D721Med (cell line): Measurements from ENCODE around the gene ELFN2.
"Not testable (repeated sequence)": the region's sequence is repeated elsewhere in the genome, so short reads cannot be mapped to it uniquely, and the experiment has no call there.

Experiments
- DNase-seq: peaks from one replicate; pipeline ENCODE4 v3.0.0; 2011; ENCODE audit warnings: low spot score; ENCODE audit not compliant: insufficient read length
- FAIRE-seq: peaks from 2 replicates; lab custom pipeline; 2011; peaks lifted over from hg19 to GRCh38; lab: Jason Lieb, UNC
- TF ChIP-seq, protein P1 (sequence below): IDR thresholded peaks from 2 replicates; pipeline ENCODE4 v1.5.1; 2012; ENCODE audit warnings: mild to moderate bottlenecking, control low read depth; ENCODE audit not compliant: insufficient read depth; ENCODE audit errors: missing control alignments

The ELFN2 gene

DNA sequence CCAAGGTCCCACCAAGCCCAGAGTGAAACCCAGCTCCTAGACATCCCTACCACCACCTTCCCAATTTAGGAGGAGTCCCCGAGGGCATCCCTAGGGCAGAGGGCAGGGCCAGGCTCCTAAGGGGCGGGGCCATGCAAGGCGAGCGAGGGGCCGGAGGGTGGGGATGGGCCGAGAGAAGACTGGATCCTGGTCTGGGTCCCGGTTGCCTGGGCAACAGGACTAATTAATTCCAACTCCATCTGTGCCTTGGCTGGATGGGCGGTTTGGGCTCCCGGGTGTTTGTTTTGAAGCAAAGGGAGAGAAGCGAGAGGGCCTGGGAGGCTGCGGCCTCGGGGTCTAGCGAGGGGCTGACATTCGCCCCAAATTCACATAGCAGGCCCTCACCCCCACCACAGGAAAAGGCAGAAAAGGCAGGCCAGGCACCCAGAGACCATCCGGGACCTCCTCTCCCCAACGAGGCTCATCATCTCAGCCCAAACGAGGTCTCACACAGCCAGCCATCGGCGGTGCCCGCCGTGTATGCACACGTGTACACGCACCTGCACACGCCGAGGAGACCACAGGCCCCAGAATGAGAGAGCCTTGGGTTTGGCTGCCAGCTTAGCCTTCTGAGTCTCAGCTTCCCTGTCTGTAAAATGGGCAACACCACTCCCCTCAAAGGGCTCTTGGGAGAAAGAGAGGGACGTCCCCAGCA is 23.9 kb downstream of the ELFN2 start:
- no peak for DNase-seq
- FAIRE-seq, result no peak
- TF ChIP-seq, protein P1, sequence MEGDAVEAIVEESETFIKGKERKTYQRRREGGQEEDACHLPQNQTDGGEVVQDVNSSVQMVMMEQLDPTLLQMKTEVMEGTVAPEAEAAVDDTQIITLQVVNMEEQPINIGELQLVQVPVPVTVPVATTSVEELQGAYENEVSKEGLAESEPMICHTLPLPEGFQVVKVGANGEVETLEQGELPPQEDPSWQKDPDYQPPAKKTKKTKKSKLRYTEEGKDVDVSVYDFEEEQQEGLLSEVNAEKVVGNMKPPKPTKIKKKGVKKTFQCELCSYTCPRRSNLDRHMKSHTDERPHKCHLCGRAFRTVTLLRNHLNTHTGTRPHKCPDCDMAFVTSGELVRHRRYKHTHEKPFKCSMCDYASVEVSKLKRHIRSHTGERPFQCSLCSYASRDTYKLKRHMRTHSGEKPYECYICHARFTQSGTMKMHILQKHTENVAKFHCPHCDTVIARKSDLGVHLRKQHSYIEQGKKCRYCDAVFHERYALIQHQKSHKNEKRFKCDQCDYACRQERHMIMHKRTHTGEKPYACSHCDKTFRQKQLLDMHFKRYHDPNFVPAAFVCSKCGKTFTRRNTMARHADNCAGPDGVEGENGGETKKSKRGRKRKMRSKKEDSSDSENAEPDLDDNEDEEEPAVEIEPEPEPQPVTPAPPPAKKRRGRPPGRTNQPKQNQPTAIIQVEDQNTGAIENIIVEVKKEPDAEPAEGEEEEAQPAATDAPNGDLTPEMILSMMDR, result no peak

DNA sequence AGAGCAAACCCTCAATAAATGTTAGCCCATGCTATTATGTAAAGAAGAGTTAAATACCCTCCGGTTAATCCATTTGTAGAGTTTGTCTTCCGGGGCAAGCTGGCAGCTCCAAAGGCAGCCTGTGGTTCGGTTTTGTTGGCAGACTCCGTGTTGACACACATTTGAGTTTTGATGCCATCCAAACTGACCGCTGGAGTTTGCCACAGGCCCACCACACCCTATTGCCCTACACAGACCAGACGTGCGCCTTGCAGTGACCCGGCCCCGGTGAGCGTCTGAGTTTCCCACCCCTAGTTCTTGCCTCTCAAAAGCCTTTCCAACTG is 25.1 kb downstream of the ELFN2 start:
- FAIRE-seq (no peak), DNase-seq (no peak)
- TF ChIP-seq, protein P1, result no peak

DNA sequence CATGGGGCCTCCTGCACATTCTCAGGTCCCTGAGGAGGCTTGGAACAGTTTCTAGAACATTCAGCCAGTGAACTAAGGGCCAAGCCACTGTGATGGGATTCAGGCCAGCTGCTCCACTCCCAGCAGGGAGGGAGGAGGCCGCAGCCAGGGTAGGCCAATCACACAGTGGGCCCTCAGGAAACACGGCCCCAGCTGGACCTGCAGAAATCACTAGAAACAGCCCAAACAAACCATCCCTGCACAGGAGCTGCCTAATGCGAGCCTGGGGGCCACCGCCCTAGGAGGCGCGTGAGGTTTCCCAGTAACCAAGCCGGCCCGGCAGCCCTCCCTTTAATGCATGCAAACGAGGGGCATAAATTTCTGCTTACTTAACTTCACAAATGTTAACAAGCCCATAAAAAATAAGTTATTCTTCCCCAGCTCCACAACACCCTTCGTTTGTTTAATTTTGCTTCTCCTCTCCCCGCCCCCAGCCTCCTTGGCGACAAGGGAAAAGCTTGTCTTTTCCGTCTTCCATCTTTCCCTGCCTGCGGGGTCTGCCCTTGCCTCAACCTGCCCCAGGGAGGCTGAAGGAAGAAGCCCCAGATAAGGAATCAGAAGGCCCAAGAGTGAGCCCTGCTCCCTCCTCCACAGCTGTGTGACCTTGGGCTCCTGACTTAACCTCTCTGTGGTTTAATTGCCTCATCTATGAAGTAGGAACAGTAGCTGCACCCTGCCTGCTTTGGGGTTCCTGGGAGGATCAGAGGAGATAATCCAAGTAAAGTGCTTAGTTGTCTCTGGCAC is 25.7 kb downstream of the ELFN2 start:
- DNase-seq (no peak), FAIRE-seq (no peak)
- TF ChIP-seq, protein P1, result no peak

DNA sequence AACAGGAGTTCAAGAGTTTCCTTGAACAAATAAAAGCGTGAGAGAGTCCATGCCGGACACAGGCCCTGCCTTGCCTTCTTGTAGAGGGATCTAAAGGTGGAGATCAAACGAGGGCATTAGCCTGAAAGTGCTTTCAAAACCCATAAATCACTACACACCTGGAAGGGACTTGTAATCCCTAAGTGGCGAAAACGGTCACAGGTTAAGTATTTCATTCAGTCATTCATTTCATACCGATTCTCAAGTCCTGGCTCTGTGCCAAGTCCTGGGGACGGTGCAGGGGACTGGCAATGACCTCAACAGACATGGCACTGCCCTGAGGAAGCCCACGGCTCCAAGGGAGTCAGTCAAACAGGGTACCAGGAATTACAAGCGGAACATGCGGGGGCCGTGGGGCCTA is 26.6 kb downstream of the ELFN2 start:
- TF ChIP-seq, protein P1, result no peak
- no peak for FAIRE-seq
- no peak for DNase-seq

DNA sequence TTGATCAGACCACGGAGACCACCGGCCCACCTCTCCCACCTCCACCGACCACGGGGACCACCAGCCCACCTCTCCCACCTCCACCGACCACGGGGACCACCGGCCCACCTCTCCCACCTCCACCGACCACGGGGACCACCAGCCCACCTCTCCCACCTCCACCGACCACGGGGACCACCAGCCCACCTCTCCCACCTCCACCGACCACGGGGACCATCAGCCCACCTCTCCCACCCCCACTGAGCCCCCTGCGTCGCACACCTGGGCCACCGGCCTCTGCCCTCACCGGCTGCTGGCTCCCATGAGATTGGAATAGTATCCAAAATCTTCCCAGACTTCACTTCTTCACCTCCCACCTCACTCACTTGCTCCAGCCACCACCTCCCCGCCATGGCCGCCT is 27.8 kb downstream of the ELFN2 start:
- FAIRE-seq, DNase-seq: not testable (repeated sequence)

DNA sequence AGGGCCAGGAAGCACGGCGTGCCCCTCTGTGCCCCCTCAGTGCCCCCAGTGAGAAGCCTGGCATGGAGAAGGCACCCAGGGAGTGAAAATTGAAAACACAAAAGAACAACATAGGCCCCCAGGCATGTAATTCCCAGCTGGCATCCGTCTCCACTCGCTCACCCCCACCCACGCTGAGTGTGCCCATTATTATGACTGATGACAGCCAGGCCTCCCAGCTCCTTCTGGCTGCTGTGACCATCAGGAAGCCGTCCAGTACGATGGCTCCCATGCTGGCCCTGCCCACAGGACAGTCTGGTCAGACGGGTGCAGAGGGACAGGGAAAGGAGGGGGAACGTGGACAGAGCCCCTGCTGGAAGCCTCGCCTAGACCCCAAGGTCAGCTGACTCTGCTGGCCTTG is 30.1 kb downstream of the ELFN2 start:
- TF ChIP-seq, protein P1, result no peak
- FAIRE-seq, result no peak
- no peak for DNase-seq

DNA sequence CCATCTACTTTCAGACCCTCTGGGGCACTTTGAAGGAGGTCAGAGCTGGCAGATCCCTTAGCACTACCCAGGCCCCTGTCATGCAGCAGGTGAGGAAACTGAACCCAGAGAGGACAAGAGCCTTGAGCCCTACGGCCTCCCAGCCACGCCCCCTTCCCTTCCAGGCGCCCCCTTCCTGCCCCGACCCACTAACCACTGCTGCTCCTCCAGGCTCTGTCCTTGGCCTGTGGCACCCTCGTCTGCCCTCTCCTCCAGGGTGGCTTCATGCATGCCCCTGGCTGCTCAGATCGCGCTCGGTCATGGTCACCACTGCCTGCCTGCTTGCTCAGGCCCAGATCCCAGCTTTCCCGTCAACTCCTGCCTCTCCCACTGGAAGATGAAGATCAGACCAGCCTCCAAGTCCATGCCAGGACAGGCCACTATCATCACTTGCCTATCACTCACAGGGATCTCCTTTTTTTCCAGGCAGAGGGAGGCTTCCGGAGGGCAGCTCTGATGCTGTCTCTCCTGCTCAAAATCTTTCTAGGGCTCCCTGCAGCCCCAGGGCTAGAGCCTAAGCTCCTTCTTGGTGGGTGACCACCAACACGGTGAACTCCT is 30.7 kb downstream of the ELFN2 start:
- TF ChIP-seq, protein P1, result no peak
- DNase-seq (no peak), FAIRE-seq (no peak)
